GM23248 (cell line): ENCODE data around the gene SFMBT2. TPM values are rescaled to one million over a fixed set of nuclear protein-coding genes. Genes with fewer than 3 reads are reported as not detected.

Experiments
- DNase-seq: peaks from one replicate; pipeline ENCODE4 v3.0.0-alpha.2; 2015
- H2AFZ ChIP-seq: fragments of 200-600 bp; sonication (generic); 2 replicates; pipeline ENCODE4 v1.6.1; 2016; ENCODE audit warnings: antibody characterized with exemption
- H3F3A ChIP-seq: fragments of 200-600 bp; sonication (generic); 2 replicates; pipeline ENCODE4 v1.6.1; 2016; ENCODE audit warnings: mild to moderate bottlenecking, antibody characterized with exemption, mixed run types; ENCODE audit not compliant: insufficient read depth
- H3K27ac ChIP-seq: fragments of 200-600 bp; sonication (generic); 2 replicates; pipeline ENCODE4 v1.5.1; 2016; ENCODE audit warnings: mild to moderate bottlenecking
- H3K27me3 ChIP-seq: fragments of 200-600 bp; sonication (generic); replicated peaks from 2 replicates; pipeline ENCODE4 v1.6.1; 2016; ENCODE audit warnings: mild to moderate bottlenecking; ENCODE audit not compliant: insufficient read depth
- H3K36me3 ChIP-seq: fragments of 200-600 bp; sonication (generic); 2 replicates; pipeline ENCODE4 v1.6.1; 2016; ENCODE audit warnings: low read depth, mild to moderate bottlenecking
- H3K4me1 ChIP-seq: fragments of 200-600 bp; sonication (generic); 2 replicates; pipeline ENCODE4 v1.6.1; 2016; ENCODE audit warnings: mild to moderate bottlenecking; ENCODE audit not compliant: insufficient read depth
- H3K4me2 ChIP-seq: fragments of 200-600 bp; sonication (generic); one replicate; pipeline ENCODE4 v1.6.1; 2016; ENCODE audit warnings: mild to moderate bottlenecking; ENCODE audit not compliant: unreplicated experiment
- H3K4me3 ChIP-seq: fragments of 200-600 bp; sonication (generic); 2 replicates; pipeline ENCODE4 v1.5.1; 2016; ENCODE audit warnings: mild to moderate bottlenecking
- H3K79me2 ChIP-seq: fragments of 200-600 bp; sonication (generic); 2 replicates; pipeline ENCODE4 v1.6.1; 2016; ENCODE audit warnings: mild to moderate bottlenecking; ENCODE audit not compliant: insufficient read depth
- H3K9ac ChIP-seq: fragments of 200-600 bp; sonication (generic); 2 replicates; pipeline ENCODE4 v1.6.1; 2016; ENCODE audit warnings: mild to moderate bottlenecking
- H3K9me2 ChIP-seq: fragments of 200-600 bp; sonication (generic); 2 replicates; pipeline ENCODE4 v1.6.1; 2016; ENCODE audit warnings: mixed run types, mild to moderate bottlenecking, moderate library complexity; ENCODE audit not compliant: insufficient read depth
- H3K9me3 ChIP-seq: fragments of 200-600 bp; sonication (generic); one replicate; pipeline ENCODE4 v1.6.1; 2017; ENCODE audit warnings: low read depth
- H4K20me1 ChIP-seq: fragments of 200-600 bp; sonication (generic); 2 replicates; pipeline ENCODE4 v1.6.0; 2016; ENCODE audit not compliant: insufficient read depth
- EZH2 ChIP-seq: fragments of 200-600 bp; sonication (generic); IDR thresholded peaks from 2 replicates; pipeline ENCODE4 v1.6.1; 2018; ENCODE audit warnings: antibody characterized with exemption, mild to moderate bottlenecking; ENCODE audit not compliant: insufficient read depth, poor library complexity, severe bottlenecking
- EZH2phosphoT487 ChIP-seq: fragments of 200-600 bp; sonication (generic); IDR thresholded peaks from 2 replicates; pipeline ENCODE4 v1.6.1; 2018; ENCODE audit warnings: antibody characterized with exemption, moderate library complexity, mild to moderate bottlenecking, low read depth; ENCODE audit not compliant: insufficient read depth
- WGBS, 2 experiments: methylation state at CpG; one replicate each; pipeline ENCODE4 v1.1.6; 2015 to 2017; ENCODE audit warnings: low lambda C conversion rate in 2 of 2, low coverage in 1 of 2; ENCODE audit errors: missing lambda C conversion rate in 2 of 2; 5-methylcytosine and 5-hydroxymethylcytosine counted together
- in situ Hi-C: fragments of 300-500 bp; cut with MboI; formaldehyde crosslinking; loops from 2 replicates; pipeline ENCODE4 v1.15.0; 2020
- polyA plus RNA-seq: library from polyadenylated mRNA; unstranded; fragments of >200 nt; fragmentation: Nextera tagmentation; extraction: Ambion mirVana; gene quantifications from 2 replicates; pipeline ENCODE4 v1.2.1, GENCODE V29; 2016
- total RNA-seq: library from RNA; depleted of rRNA; stranded (reverse); fragments of >200 nt; shearing (Covaris generic); gene quantifications from 2 replicates; pipeline ENCODE4 v1.2.3, GENCODE V29; 2014

The SFMBT2 gene
- total and polyA plus RNA-seq, 2 experiments from 2014 or later = 0.22 TPM; not detected in 1

- Histone ChIP-seq H3K9ac (no peak overlapping the region), H3K36me3 (no peaks in the 10 kb centered on the region), H3K79me2 (no peaks in the 10 kb centered on the region), H3K4me1 (no peaks in the 10 kb centered on the region), H3K27ac (no peak overlapping the region), H3K4me2 (no peak overlapping the region), H3K4me3 (no peak overlapping the region), H3K27me3 (no peaks in the 10 kb centered on the region), H2AFZ (no peak overlapping the region), H3K9me2 (no peaks in the 10 kb centered on the region), H3F3A (no peaks in the 10 kb centered on the region), H4K20me1 (no peaks in the 10 kb centered on the region), H3K9me3 (no peaks in the 10 kb centered on the region)
- 33 to 34% methylated on average over 5 of the region's 5 CpGs for WGBS, 2 experiments
- no peak for DNase-seq
- TF ChIP-seq EZH2 (no peak), EZH2phosphoT487 (no peak)
- in situ Hi-C loops = no loop called here
These were observed 250.9 kb downstream of the SFMBT2 start for GRCh38 chr10:7159928-7160327.

- Histone ChIP-seq H3K4me2 (no peak overlapping the region), H3K27ac (no peak overlapping the region), H3K4me1 (no peaks in the 10 kb centered on the region), H2AFZ (no peak overlapping the region), H3K9me2 (no peaks in the 10 kb centered on the region), H4K20me1 (no peaks in the 10 kb centered on the region), H3K27me3 (no peaks in the 10 kb centered on the region), H3K9me3 (no peaks in the 10 kb centered on the region), H3F3A (no peaks in the 10 kb centered on the region), H3K79me2 (no peaks in the 10 kb centered on the region), H3K4me3 (no peak overlapping the region), H3K36me3 (no peaks in the 10 kb centered on the region), H3K9ac (no peak overlapping the region)
- WGBS, 2 experiments = 55 to 62% methylated on average over 5 of the region's 5 CpGs
- in situ Hi-C loops = no loop called here
- TF ChIP-seq EZH2phosphoT487 (no peak), EZH2 (no peak)
- DNase-seq = no peak
These were observed 251.3 kb downstream of the SFMBT2 start for GRCh38 chr10:7159517-7159916.

GRCh38 chr10:7157091-7157490 lies 253.7 kb downstream of the SFMBT2 start:
- no peaks in the 10 kb centered on the region for H3K79me2 ChIP-seq
- 65 to 66% methylated on average over 2 of the region's 2 CpGs for WGBS, 2 experiments
- H3K4me3 ChIP-seq = no peak overlapping the region
- H3K9me2 ChIP-seq = no peaks in the 10 kb centered on the region
- no peak overlapping the region for H3K9ac ChIP-seq
- H3K27me3 ChIP-seq = no peaks in the 10 kb centered on the region
- H2AFZ ChIP-seq = no peak overlapping the region
- no peaks in the 10 kb centered on the region for H4K20me1 ChIP-seq
- no peak for TF ChIP-seq EZH2
- TF ChIP-seq EZH2phosphoT487 = no peak
- H3K9me3 ChIP-seq = no peaks in the 10 kb centered on the region
- in situ Hi-C loops = no loop called here
- no peak overlapping the region for H3K27ac ChIP-seq
- H3K4me2 ChIP-seq = no peak overlapping the region
- H3K36me3 ChIP-seq = no peaks in the 10 kb centered on the region
- H3F3A ChIP-seq = no peaks in the 10 kb centered on the region
- H3K4me1 ChIP-seq = no peaks in the 10 kb centered on the region
- DNase-seq = no peak

GRCh38 chr10:7153750-7154149 lies 257.1 kb downstream of the SFMBT2 start:
- H3K9me3 ChIP-seq = no peaks in the 10 kb centered on the region
- H3K27me3 ChIP-seq = no peaks in the 10 kb centered on the region
- H3K4me2 ChIP-seq = no peak overlapping the region
- no peaks in the 10 kb centered on the region for H3K4me1 ChIP-seq
- H2AFZ ChIP-seq = no peak overlapping the region
- H3K27ac ChIP-seq = no peak overlapping the region
- no peak overlapping the region for H3K4me3 ChIP-seq
- H3K36me3 ChIP-seq = no peaks in the 10 kb centered on the region
- H4K20me1 ChIP-seq = no peaks in the 10 kb centered on the region
- in situ Hi-C loops = no loop called here
- DNase-seq = no peak
- TF ChIP-seq EZH2 (no peak), EZH2phosphoT487 (no peak)
- no peaks in the 10 kb centered on the region for H3F3A ChIP-seq
- WGBS, 2 experiments = 88 to 91% methylated on average over 1 of the region's 1 CpG
- H3K79me2 ChIP-seq = no peaks in the 10 kb centered on the region
- no peak overlapping the region for H3K9ac ChIP-seq
- no peaks in the 10 kb centered on the region for H3K9me2 ChIP-seq

GRCh38 chr10:7152982-7153381 lies 257.9 kb downstream of the SFMBT2 start:
- Histone ChIP-seq H3K36me3 (no peaks in the 10 kb centered on the region), H3K4me3 (no peak overlapping the region), H2AFZ (no peak overlapping the region), H3K27ac (no peak overlapping the region), H3F3A (no peaks in the 10 kb centered on the region), H3K27me3 (no peaks in the 10 kb centered on the region), H3K4me1 (no peaks in the 10 kb centered on the region), H3K9me2 (no peaks in the 10 kb centered on the region), H3K9ac (no peak overlapping the region), H4K20me1 (no peaks in the 10 kb centered on the region), H3K9me3 (no peaks in the 10 kb centered on the region), H3K4me2 (no peak overlapping the region), H3K79me2 (no peaks in the 10 kb centered on the region)
- DNase-seq = no peak
- no peak for TF ChIP-seq EZH2
- no peak for TF ChIP-seq EZH2phosphoT487
- 49 to 51% methylated on average over 3 of the region's 3 CpGs for WGBS, 2 experiments
- in situ Hi-C loops = no loop called here
